HFFc6 (cell line): ENCODE results near the gene COL3A1. TPM values are rescaled to one million over a fixed set of nuclear protein-coding genes. Genes with fewer than 3 reads are reported as not detected.

Source experiments
- DNase-seq: peaks from one replicate; pipeline ENCODE4 v3.0.0-alpha.2; 2018
- H3K27ac Mint-ChIP-seq: 2 replicates; pipeline ENCODE4 v1.8.0; 2020; ENCODE audit warnings: mild to moderate bottlenecking, mixed read lengths
- H3K27me3 Mint-ChIP-seq: 2 replicates; pipeline ENCODE4 v1.8.0; 2021; ENCODE audit warnings: mild to moderate bottlenecking, moderate library complexity, mixed read lengths; ENCODE audit not compliant: insufficient read depth
- H3K36me3 Mint-ChIP-seq: 2 replicates; pipeline ENCODE4 v1.8.0; 2021; ENCODE audit warnings: low read depth, mixed read lengths
- H3K4me1 Mint-ChIP-seq: 2 replicates; pipeline ENCODE4 v1.8.0; 2020; ENCODE audit warnings: low read depth, mixed read lengths
- H3K4me3 Mint-ChIP-seq: 2 replicates; pipeline ENCODE4 v1.8.0; 2020; ENCODE audit warnings: mild to moderate bottlenecking, moderate library complexity, mixed read lengths
- H3K9me3 Mint-ChIP-seq: 2 replicates; pipeline ENCODE4 v1.8.0; 2020; ENCODE audit warnings: mild to moderate bottlenecking, mixed read lengths
- total RNA-seq, 6 experiments: library from RNA; stranded (reverse); fragmentation: NEBNext Ultra II Directional; extraction: Animal tissue kit (Norgen Biotek cat#: 25700); gene quantifications; 2 replicates in 1 of 6; 3 replicates in 5 of 6; pipeline ENCODE4 v1.2.3, GENCODE V29; 2021
- TF ChIP-seq, protein P1 (sequence below): fragments of 200-600 bp; sonication (generic); IDR thresholded peaks from 2 replicates; pipeline ENCODE4 v1.5.0; 2021; ENCODE audit warnings: antibody characterized with exemption, mild to moderate bottlenecking

The COL3A1 gene
- total RNA-seq, 6 experiments from 2014 or later: 348 to 594 (median 356) TPM

DNA sequence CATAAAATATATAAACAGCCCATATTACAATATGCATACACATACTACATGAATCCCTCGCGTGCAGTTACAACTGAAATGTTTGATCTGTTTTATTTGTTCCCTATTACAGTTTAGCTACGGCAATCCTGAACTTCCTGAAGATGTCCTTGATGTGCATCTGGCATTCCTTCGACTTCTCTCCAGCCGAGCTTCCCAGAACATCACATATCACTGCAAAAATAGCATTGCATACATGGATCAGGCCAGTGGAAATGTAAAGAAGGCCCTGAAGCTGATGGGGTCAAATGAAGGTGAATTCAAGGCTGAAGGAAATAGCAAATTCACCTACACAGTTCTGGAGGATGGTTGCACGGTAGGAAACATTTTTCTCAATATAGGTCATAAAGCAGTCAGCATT lies 36.4 kb downstream of the COL3A1 start:
- TF ChIP-seq, protein P1, sequence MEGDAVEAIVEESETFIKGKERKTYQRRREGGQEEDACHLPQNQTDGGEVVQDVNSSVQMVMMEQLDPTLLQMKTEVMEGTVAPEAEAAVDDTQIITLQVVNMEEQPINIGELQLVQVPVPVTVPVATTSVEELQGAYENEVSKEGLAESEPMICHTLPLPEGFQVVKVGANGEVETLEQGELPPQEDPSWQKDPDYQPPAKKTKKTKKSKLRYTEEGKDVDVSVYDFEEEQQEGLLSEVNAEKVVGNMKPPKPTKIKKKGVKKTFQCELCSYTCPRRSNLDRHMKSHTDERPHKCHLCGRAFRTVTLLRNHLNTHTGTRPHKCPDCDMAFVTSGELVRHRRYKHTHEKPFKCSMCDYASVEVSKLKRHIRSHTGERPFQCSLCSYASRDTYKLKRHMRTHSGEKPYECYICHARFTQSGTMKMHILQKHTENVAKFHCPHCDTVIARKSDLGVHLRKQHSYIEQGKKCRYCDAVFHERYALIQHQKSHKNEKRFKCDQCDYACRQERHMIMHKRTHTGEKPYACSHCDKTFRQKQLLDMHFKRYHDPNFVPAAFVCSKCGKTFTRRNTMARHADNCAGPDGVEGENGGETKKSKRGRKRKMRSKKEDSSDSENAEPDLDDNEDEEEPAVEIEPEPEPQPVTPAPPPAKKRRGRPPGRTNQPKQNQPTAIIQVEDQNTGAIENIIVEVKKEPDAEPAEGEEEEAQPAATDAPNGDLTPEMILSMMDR: no peak
- peaks cover 48% of the 10 kb centered on the region for H3K4me1 Mint-ChIP-seq
- peaks cover 4% of the 10 kb centered on the region; the same call in 1 of the 2 replicates for H3K9me3 Mint-ChIP-seq
- DNase-seq: no peak
- no peak overlapping the region for H3K4me3 Mint-ChIP-seq
- peak overlapping the region; percentile 19; the same call in 1 of the 2 replicates for H3K27ac Mint-ChIP-seq
- H3K36me3 Mint-ChIP-seq: peaks cover 67% of the 10 kb centered on the region
- peaks cover 28% of the 10 kb centered on the region for H3K27me3 Mint-ChIP-seq

DNA sequence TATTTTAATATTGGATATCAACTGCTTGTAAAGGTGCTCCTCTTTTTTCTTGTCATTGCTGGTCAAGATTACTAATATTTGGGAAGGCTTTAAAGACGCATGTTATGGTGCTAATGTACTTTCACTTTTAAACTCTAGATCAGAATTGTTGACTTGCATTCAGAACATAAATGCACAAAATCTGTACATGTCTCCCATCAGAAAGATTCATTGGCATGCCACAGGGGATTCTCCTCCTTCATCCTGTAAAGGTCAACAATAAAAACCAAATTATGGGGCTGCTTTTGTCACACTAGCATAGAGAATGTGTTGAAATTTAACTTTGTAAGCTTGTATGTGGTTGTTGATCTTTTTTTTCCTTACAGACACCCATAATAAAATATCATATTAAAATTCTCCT lies 38.2 kb downstream of the COL3A1 start:
- DNase-seq: no peak
- Mint-ChIP-seq H3K27ac (no peak overlapping the region; the same call in 1 of the 2 replicates), H3K27me3 (peaks cover 29% of the 10 kb centered on the region), H3K36me3 (peaks cover 64% of the 10 kb centered on the region), H3K4me3 (no peak overlapping the region; the same call in 1 of the 2 replicates), H3K9me3 (peaks cover 4% of the 10 kb centered on the region; the same call in 1 of the 2 replicates), H3K4me1 (peaks cover 66% of the 10 kb centered on the region)
- TF ChIP-seq, protein P1: no peak

DNA sequence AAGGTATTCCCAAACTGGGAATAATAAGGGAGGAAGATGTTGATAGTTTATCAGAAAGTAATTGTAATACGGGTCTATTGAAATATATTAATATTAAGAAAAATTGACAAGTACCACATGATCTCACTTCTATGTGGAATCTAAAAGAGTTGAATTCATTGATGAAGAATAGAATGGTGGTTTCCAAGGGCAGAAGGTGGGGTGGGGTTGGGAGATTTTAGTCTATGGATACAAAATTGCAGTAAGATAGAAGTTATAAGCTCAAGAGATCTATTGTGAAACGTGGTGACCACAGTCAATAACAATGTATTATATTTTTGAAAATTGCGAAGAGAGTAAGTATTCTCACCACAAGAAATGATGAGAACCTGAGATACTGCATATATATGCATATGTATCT lies 38.9 kb downstream of the COL3A1 start:
- Mint-ChIP-seq H3K9me3 (peaks cover 4% of the 10 kb centered on the region; the same call in 1 of the 2 replicates), H3K4me3 (no peak overlapping the region), H3K36me3 (peaks cover 59% of the 10 kb centered on the region), H3K4me1 (peaks cover 72% of the 10 kb centered on the region), H3K27ac (no peak overlapping the region), H3K27me3 (peaks cover 33% of the 10 kb centered on the region)
- DNase-seq: no peak
- TF ChIP-seq, protein P1: no peak

DNA sequence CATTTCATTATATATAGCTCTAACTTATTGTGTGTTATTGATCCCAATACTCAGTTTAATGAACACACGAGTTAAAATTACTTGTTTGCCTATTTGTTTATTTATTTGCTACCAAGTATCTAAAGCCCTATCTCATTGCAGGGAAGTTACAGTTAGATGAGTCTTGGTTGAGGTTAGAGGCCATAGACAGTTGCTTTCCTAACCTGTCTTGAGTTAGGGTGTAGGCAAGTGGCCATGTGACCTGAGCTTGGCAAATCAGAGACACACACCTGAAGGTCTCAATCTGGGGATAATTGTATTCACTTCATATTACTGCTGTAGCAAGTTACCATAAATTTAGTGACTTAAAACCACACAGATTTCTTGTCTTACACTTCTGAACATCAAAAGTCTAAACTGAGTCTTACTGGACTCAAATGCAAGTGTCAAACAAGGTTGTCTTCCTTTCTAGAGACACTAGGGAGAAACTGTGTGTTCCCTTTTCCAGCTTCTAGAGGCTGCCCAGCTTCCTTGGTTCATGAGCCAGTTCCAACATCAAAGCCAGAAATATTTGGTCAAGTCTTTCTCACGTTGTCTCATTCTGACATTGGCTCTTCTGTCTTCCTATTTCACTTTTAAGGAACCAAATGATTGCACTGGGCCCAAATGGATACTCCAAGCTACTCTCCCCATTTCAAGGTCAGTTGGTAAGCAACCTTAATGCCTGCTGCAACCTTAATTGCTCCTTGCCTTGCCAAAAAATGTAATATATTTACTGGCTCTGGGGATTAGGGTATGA lies 39.7 kb downstream of the COL3A1 start:
- H3K36me3 Mint-ChIP-seq: peaks cover 50% of the 10 kb centered on the region
- peaks cover 79% of the 10 kb centered on the region for H3K4me1 Mint-ChIP-seq
- peak overlapping the region; percentile 44 for H3K4me3 Mint-ChIP-seq
- peaks cover 4% of the 10 kb centered on the region; the same call in 1 of the 2 replicates for H3K9me3 Mint-ChIP-seq
- DNase-seq: no peak
- TF ChIP-seq, protein P1: no peak
- peak overlapping the region; percentile 83 for H3K27ac Mint-ChIP-seq
- H3K27me3 Mint-ChIP-seq: peaks cover 31% of the 10 kb centered on the region

DNA sequence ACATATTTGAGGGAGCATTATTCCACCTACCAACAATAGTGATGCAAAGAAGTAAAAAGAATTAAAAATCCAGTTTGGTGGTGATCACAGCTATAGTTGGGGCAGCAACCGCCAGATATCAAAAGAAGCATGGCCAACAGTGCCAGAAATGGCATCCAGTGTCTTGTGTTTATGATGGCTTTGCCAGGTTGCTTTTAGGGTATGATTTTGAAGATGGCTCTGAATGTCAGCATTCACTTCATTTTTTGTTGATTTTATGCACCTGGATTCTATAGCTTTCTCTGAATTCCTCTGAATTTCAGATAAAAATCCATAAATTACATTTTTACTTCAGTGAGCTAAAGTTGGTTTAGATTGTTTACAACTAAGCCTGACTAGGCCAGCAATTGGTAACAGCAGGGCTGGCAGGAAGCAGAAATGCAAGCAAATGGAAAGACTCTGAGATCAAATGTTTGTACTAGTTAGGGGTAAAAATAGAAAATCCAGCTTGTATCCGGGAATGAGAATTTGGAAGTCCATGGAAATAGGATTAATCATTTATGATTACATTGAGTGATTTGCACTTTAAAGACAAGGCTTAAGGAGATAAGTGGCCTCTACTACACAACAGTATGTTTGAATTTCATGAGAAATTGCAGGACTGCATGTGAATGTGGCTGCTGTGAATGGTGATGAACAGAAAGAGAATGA lies 40.4 kb downstream of the COL3A1 start:
- H3K4me1 Mint-ChIP-seq: peaks cover 87% of the 10 kb centered on the region
- TF ChIP-seq, protein P1: no peak
- peak; percentile 37 for DNase-seq

More for the DNA sequence above, 40.4 kb downstream of the COL3A1 start:
- Mint-ChIP-seq H3K27me3 (peaks cover 29% of the 10 kb centered on the region), H3K9me3 (peaks cover 4% of the 10 kb centered on the region; the same call in 1 of the 2 replicates), H3K27ac (peak overlapping the region; percentile 83), H3K4me3 (peak overlapping the region; percentile 60), H3K36me3 (peaks cover 47% of the 10 kb centered on the region)
